ENCODE results near the gene UBXN6.

DNA sequence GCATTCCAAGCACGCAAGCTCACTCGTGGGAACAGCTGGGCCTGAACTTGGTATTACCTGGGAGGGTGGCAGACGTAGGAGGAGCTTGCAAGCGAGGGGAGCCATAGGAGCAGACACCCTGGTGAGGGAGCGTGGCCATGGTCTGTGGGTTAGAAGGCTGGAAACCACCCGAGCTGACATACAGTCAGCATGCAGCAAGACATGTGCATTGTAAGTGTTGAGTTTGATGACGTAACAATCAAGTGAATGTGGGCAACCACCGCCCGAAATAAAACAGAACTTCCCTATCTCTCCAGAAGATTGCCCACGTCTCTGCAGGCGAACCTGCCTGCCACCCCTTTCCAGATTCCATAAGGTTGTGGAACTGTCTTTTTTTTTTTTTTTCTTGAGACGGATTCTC is 26.8 kb downstream of the UBXN6 start:
- TF ChIP-seq EP300 (IDR thresholded peaks at IDR 0.05): no peak
- TF ChIP-seq, protein P1, sequence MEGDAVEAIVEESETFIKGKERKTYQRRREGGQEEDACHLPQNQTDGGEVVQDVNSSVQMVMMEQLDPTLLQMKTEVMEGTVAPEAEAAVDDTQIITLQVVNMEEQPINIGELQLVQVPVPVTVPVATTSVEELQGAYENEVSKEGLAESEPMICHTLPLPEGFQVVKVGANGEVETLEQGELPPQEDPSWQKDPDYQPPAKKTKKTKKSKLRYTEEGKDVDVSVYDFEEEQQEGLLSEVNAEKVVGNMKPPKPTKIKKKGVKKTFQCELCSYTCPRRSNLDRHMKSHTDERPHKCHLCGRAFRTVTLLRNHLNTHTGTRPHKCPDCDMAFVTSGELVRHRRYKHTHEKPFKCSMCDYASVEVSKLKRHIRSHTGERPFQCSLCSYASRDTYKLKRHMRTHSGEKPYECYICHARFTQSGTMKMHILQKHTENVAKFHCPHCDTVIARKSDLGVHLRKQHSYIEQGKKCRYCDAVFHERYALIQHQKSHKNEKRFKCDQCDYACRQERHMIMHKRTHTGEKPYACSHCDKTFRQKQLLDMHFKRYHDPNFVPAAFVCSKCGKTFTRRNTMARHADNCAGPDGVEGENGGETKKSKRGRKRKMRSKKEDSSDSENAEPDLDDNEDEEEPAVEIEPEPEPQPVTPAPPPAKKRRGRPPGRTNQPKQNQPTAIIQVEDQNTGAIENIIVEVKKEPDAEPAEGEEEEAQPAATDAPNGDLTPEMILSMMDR (IDR thresholded peaks at IDR 0.05): no peak
- TF ChIP-seq POLR2A (IDR thresholded peaks at IDR 0.05): no peak
- TF ChIP-seq POLR2AphosphoS5 (IDR thresholded peaks at IDR 0.05): no peak
